Measurements from ENCODE around the gene CDC42EP1. TPM values are rescaled to one million over a fixed set of nuclear protein-coding genes. Genes with fewer than 3 reads are reported as not detected.
"Not testable (repeated sequence)": the region's sequence is repeated elsewhere in the genome, so short reads cannot be mapped to it uniquely, and the experiment has no call there.

CDC42EP1 gene
- total RNA-seq, 1 donor from 2014 or later: 46.2 TPM

GRCh38 chr22:37535159-37535558 is 25.1 kb upstream of the CDC42EP1 start:
- DNase-seq (ENCODE audit: extremely low spot score in 2 of 2): no peak
- H3K4me3 ChIP-seq: no peak overlapping the region
- H3K27ac ChIP-seq: no peak overlapping the region
- intact Hi-C loops (cut with DNase I): no loop called here
- no peaks in the 10 kb centered on the region for H3K36me3 ChIP-seq
- no peaks in the 10 kb centered on the region for H3K9me3 ChIP-seq
- no peaks in the 10 kb centered on the region for H3K27me3 ChIP-seq
- no peak for TF ChIP-seq CTCF (IDR thresholded peaks at IDR 0.05)
- TF ChIP-seq POLR2A (IDR thresholded peaks at IDR 0.05): no peak
- TF ChIP-seq POLR2AphosphoS5 (IDR thresholded peaks at IDR 0.05; ENCODE audit: insufficient read depth in 1 of 2, low read depth in 1 of 2): no peak
- H3K4me1 ChIP-seq: peaks cover 5% of the 10 kb centered on the region

GRCh38 chr22:37538590-37539357 is 21.5 kb upstream of the CDC42EP1 start:
- no peak for TF ChIP-seq POLR2A (IDR thresholded peaks at IDR 0.05)
- peak in 1 of 2 donors; percentile 68 for TF ChIP-seq POLR2AphosphoS5 (IDR thresholded peaks at IDR 0.05; ENCODE audit: insufficient read depth in 1 of 2, low read depth in 1 of 2)
- TF ChIP-seq CTCF (IDR thresholded peaks at IDR 0.05): peak; percentile 89 to 100 (median 98)
- H3K27me3 ChIP-seq: no peaks in the 10 kb centered on the region
- no peaks in the 10 kb centered on the region for H3K9me3 ChIP-seq
- H3K36me3 ChIP-seq: no peaks in the 10 kb centered on the region
- no peak overlapping the region for H3K27ac ChIP-seq
- peak in 1 of 2 donors; percentile 95 for DNase-seq (ENCODE audit: extremely low spot score in 2 of 2)
- intact Hi-C loops (cut with DNase I): no loop called here
- H3K4me1 ChIP-seq: peaks cover 21% of the 10 kb centered on the region
- H3K4me3 ChIP-seq: no peak overlapping the region

DNA sequence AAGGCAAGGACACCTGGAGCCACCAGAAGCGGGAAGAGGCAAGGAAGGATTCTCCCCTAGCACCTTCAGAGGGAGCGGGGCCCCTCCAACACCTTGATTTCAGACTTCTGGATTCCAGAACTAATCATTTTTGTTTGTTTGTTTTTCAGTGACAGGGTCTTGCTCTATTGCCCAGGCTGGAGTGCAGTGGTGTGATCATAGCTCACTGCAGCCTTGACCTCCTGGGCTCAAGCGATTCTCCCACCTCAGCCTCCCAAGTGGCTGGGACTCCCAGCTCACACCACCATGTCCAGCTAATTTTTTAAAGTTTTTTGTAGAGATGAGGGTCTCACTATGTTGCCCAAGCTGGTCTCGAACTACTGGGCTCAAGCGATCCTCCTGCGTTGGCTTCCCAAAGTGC is 20.5 kb upstream of the CDC42EP1 start:
- DNase-seq (ENCODE audit: extremely low spot score in 2 of 2); H3K4me3 ChIP-seq; H3K9me3 ChIP-seq; H3K27me3 ChIP-seq; H3K27ac ChIP-seq; H3K36me3 ChIP-seq: not testable (repeated sequence)
- intact Hi-C loops (cut with DNase I): loop anchor here (5.0 kb wide), 2 partner anchors 38 to 53 kb away; no protein-coding TSS in a partner anchor
- H3K4me1 ChIP-seq: peaks cover 31% of the 10 kb centered on the region

DNA sequence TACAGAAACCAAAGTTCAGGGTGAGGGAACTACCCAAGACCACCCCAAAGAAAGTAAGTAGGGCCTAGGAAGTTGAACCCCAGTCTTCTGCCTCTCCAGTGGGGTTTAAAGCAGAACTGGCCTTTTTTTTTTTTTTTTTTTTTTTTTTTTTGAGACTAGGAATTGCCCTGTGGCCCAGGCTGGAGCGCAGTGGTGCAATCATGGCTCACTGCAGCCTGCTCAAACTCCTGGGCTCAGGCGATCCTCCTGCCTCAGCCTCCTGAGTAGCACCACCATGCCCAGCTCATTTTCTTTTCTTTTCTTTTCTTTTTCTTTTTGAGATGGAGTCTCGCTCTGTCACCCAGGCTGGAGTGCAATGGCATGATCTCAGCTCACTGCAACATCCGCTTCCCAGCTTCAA is 17.9 kb upstream of the CDC42EP1 start:
- H3K4me1 ChIP-seq: peaks cover 57% of the 10 kb centered on the region
- H3K36me3 ChIP-seq; DNase-seq (ENCODE audit: extremely low spot score in 2 of 2); H3K4me3 ChIP-seq; H3K9me3 ChIP-seq; H3K27me3 ChIP-seq: not testable (repeated sequence)
- intact Hi-C loops (cut with DNase I): loop anchor here (5.0 kb wide), 2 partner anchors 35 to 50 kb away; no protein-coding TSS in a partner anchor
- peak overlapping the region; percentile 43 for H3K27ac ChIP-seq

DNA sequence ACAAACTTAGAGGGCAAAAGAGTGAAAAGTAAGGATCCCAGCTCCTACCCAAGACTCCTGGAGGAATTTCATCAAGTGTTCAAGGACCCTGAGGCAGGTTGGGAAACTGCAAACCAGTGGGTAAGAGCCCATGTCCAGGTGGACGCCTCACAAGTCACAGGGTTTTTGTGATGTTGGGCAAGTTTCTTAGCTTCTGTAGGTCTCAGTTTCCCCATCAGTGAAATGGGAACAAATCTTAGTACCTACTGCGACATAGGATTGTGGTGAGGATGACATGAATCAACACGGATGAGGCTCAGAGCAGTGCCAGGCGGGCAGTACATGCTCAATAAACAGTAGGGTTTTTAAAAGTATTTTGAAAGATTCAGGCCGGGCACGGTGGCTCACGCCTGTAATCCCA is 17.3 kb upstream of the CDC42EP1 start:
- Histone ChIP-seq H3K27me3 (no peaks in the 10 kb centered on the region), H3K27ac (no peak overlapping the region), H3K36me3 (no peaks in the 10 kb centered on the region), H3K4me1 (peaks cover 62% of the 10 kb centered on the region), H3K4me3 (no peak overlapping the region), H3K9me3 (no peaks in the 10 kb centered on the region)
- no peak for TF ChIP-seq CTCF (IDR thresholded peaks at IDR 0.05)
- TF ChIP-seq POLR2AphosphoS5 (IDR thresholded peaks at IDR 0.05; ENCODE audit: insufficient read depth in 1 of 2, low read depth in 1 of 2): no peak
- no peak for TF ChIP-seq POLR2A (IDR thresholded peaks at IDR 0.05)
- no peak for DNase-seq (ENCODE audit: extremely low spot score in 2 of 2)
- intact Hi-C loops (cut with DNase I): loop anchor here (5.0 kb wide), 2 partner anchors 34 to 49 kb away; no protein-coding TSS in a partner anchor

Measured in vagina (tissue), 2 donors.